Measurements from ENCODE around the gene HIVEP2. TPM values are rescaled to one million over a fixed set of nuclear protein-coding genes. Genes with fewer than 3 reads are reported as not detected.
A peak's percentile ranks its signal among the peaks of the same experiment; 100 is the strongest.

HIVEP2 gene
- total RNA-seq, 1 experiment from 2014 or later = 8.3 TPM

- no peaks in the 10 kb centered on the region for H3K9me3 ChIP-seq (replicated peaks)
- no peaks in the 10 kb centered on the region for H3K36me3 ChIP-seq
- H3K27me3 ChIP-seq (replicated peaks) = no peaks in the 10 kb centered on the region
- no peak overlapping the region for H3K4me3 ChIP-seq
- no peaks in the 10 kb centered on the region for H3K4me1 ChIP-seq (replicated peaks)
- H3K27ac ChIP-seq = no peak overlapping the region
- DNase-seq (ENCODE audit: low read depth in 1 of 2, low spot score in 2 of 2) = no peak
These were observed 8.6 kb upstream of the HIVEP2 start for GRCh38 chr6:142953373-142954273.

DNA sequence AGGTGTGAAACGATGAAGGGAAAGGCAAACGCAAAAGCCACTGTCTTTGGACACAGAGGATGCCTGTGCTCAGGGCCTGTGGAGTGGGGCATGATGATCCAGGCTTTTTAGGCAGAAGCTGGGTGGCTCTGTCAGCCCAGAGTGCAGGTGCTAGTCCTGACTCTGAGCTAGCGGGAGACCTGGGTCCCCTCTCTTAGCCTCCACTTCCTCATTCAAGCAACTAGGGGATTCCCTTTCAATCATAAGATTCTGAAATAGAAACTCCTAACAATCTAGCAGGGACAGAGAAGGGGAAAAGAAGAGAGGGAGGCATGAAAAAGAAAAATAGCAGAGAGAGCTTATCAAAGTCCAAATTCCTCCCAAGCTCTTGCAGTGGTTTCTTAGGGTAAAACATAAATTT is 7.6 kb upstream of the HIVEP2 start:
- Histone ChIP-seq H3K36me3 (no peaks in the 10 kb centered on the region), H3K4me1 (replicated peaks) (no peaks in the 10 kb centered on the region; the same call in 1 of the 2 replicates)
- no peak for DNase-seq (ENCODE audit: low read depth in 1 of 2, low spot score in 2 of 2)

DNA sequence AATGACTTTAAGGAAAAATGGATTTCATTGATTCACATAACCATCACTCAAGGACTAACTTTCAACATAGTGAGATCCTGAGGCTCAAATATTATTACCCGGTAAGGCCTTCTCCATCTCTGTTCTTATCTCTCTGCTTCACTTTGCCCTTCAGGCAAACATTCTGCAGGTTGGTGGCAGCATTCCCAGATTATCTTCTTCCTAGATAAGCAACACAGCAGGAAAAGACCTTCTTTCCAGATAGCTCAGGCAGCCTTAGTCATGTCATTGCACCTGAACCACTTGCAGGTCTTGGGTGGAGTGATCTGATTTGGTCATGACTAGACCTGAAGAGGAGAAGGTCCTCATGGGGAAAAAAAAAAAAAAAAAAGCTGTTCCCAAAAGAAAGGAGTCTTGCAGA is 5.3 kb upstream of the HIVEP2 start:
- Histone ChIP-seq H3K27me3 (replicated peaks) (no peaks in the 10 kb centered on the region), H3K27ac (no peak overlapping the region), H3K4me1 (replicated peaks) (no peaks in the 10 kb centered on the region; the same call in 1 of the 2 replicates), H3K4me3 (no peak overlapping the region), H3K9me3 (replicated peaks) (0 out of 2 replicates have a peak, but pooled peaks cover 3% of the 10 kb centered on the region), H3K36me3 (peaks cover 14% of the 10 kb centered on the region)
- DNase-seq (ENCODE audit: low read depth in 1 of 2, low spot score in 2 of 2) = no peak

More for the DNA sequence above, 7.6 kb upstream of the HIVEP2 start:
- no peaks in the 10 kb centered on the region for H3K27me3 ChIP-seq (replicated peaks)
- H3K9me3 ChIP-seq (replicated peaks) = no peaks in the 10 kb centered on the region
- H3K27ac ChIP-seq = no peak overlapping the region
- no peak overlapping the region for H3K4me3 ChIP-seq

DNA sequence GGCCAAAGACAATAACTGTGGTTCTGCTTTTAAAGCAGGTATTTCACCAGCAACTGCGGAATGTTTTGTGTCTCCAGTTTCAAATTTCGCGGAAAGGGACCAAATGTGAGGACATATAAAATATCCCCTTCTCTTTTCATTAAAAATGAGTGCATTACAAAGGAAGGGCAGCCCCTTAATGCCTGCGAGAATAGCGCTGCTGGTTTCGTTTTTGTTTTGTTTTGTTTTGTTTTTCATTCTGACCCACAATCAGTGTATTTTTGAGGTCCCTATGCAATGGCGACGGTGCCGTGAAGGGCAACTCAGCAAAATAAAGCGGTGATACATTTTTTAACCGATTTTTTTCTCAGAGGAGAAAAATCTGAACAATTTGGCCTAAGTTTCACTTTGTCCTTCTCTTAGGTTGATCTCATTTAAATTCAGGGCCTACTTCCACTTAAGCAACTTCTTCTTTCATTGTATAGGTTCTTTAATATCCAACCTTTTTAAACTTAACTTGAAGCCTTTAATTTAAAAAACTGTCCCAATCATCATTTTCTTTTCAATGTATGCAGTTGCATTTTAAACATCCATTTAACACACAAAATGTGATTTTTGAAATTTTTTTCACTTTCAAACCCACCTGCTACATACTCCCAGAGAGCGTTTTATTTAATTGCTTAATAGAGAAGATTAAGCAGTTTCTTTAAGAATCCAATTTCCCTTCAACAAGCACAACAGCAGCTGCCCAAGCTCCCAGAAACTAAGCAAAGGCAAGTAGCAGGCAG is 2.9 kb upstream of the HIVEP2 start:
- H3K4me1 ChIP-seq (replicated peaks) = peaks cover 12% of the 10 kb centered on the region
- no peak for DNase-seq (ENCODE audit: low read depth in 1 of 2, low spot score in 2 of 2)

DNA sequence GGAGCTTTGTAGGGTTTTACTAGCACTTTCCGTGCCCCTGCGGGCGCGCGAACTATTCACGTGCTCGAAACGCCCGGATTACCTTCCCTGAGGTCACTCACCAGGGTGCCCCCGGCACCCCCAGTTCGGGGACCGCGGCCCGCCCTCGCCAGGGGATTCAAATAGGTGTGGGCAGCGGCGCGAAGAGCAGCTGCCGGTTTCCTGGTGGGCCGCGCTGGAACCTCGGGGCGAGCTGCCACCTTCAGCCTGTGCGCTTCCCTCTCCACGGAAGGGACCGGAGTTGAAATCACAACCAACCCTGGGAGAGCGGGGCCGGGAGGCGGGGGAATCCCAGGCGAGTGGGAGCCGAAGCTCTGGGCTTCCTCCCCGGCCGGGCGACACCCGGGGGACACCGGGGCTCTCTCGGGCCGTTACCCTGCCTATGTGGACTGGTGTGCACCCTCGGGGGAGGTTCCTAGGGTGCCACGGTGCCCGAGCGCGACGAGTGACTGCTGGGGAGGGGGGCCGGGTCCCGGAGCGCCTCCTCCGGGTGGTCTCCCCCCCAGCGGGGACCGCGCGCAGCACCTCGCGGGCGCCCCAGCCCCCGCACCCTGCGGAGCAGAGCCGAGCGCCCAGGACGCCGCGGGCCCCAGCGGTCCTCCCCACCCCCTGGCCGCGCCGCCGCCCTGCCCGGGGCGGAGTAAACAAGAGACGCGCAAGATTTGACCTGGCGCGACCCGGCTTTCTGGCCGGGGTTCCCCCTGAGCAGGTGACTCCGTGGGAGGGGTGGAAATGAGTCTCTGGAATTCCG is 2.1 kb upstream of the HIVEP2 start:
- H3K4me1 ChIP-seq (replicated peaks) = peaks cover 13% of the 10 kb centered on the region
- peaks cover 15% of the 10 kb centered on the region for H3K36me3 ChIP-seq
- peak overlapping the region; percentile 93 for H3K27ac ChIP-seq
- H3K27me3 ChIP-seq (replicated peaks) = no peaks in the 10 kb centered on the region
- peak overlapping the region; percentile 95 for H3K4me3 ChIP-seq
- peak; percentile 62 to 71 for DNase-seq (ENCODE audit: low read depth in 1 of 2, low spot score in 2 of 2)
- 0 out of 2 replicates have a peak, but pooled peaks cover 3% of the 10 kb centered on the region for H3K9me3 ChIP-seq (replicated peaks)

More for the DNA sequence above, 2.9 kb upstream of the HIVEP2 start:
- H3K27me3 ChIP-seq (replicated peaks) = no peaks in the 10 kb centered on the region
- H3K36me3 ChIP-seq = peaks cover 15% of the 10 kb centered on the region
- H3K9me3 ChIP-seq (replicated peaks) = 0 out of 2 replicates have a peak, but pooled peaks cover 3% of the 10 kb centered on the region
- peak overlapping the region; percentile 93 for H3K27ac ChIP-seq
- H3K4me3 ChIP-seq = peak overlapping the region; percentile 95

DNA sequence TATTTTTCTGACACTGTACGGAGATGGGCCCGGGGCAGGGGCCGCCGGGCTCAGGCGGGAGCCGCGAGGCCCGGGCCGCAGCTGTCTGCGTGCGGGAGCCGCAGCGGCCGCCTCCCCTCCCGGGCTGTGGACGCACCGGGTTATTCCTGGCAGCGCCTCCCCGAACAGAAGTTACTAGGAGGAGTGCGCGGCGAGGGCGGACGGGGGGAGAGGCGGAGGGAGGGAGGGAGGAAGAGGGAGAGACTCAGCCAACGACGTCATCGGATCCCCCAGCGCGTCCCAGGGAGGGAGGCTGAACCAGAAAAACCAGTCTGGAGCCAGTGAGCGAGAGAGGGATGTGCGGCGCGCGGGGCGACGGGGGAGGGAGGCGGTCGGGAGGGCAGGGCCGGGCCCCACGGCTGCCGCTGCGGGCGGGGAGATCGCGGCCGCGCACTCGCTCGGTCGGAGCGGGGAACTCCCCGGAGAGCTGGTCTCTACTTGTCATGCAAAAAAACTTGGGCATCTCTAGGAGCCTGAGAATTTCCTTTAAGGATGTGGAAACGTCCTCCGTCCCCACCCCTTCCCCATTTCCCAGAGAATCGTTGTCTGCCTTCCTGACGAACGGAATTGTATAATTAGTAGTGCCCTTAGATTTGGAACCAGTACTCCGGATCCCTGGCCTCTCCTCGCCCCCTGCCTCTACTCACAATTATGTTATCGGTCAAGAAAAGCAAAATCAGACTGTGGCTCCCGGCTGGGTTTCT is 1.4 kb upstream of the HIVEP2 start:
- H3K4me1 ChIP-seq (replicated peaks) = peaks cover 13% of the 10 kb centered on the region
- H3K27me3 ChIP-seq (replicated peaks) = no peaks in the 10 kb centered on the region
- H3K4me3 ChIP-seq = peak overlapping the region; percentile 95
- H3K9me3 ChIP-seq (replicated peaks) = 0 out of 2 replicates have a peak, but pooled peaks cover 3% of the 10 kb centered on the region
- peak overlapping the region; percentile 93 for H3K27ac ChIP-seq
- H3K36me3 ChIP-seq = peaks cover 15% of the 10 kb centered on the region
- DNase-seq (ENCODE audit: low read depth in 1 of 2, low spot score in 2 of 2) = peak; percentile 94 to 98

- Histone ChIP-seq H3K27ac (peak overlapping the region; percentile 93), H3K4me1 (replicated peaks) (peaks cover 20% of the 10 kb centered on the region), H3K9me3 (replicated peaks) (0 out of 2 replicates have a peak, but pooled peaks cover 3% of the 10 kb centered on the region), H3K27me3 (replicated peaks) (no peaks in the 10 kb centered on the region), H3K4me3 (peak overlapping the region; percentile 95), H3K36me3 (peaks cover 15% of the 10 kb centered on the region)
- peak; percentile 68 to 91 for DNase-seq (ENCODE audit: low read depth in 1 of 2, low spot score in 2 of 2)
These were observed 637 bp upstream of the HIVEP2 start for GRCh38 chr6:142945446-142946180.

- Histone ChIP-seq H3K36me3 (peaks cover 15% of the 10 kb centered on the region), H3K4me1 (replicated peaks) (peaks cover 24% of the 10 kb centered on the region), H3K4me3 (peak overlapping the region; percentile 95), H3K27me3 (replicated peaks) (no peaks in the 10 kb centered on the region), H3K27ac (peak overlapping the region; percentile 93), H3K9me3 (replicated peaks) (0 out of 2 replicates have a peak, but pooled peaks cover 3% of the 10 kb centered on the region)
- peak; percentile 83 to 88 for DNase-seq (ENCODE audit: low read depth in 1 of 2, low spot score in 2 of 2)
These were observed 590 bp downstream of the HIVEP2 start for GRCh38 chr6:142944124-142945048.

DNA sequence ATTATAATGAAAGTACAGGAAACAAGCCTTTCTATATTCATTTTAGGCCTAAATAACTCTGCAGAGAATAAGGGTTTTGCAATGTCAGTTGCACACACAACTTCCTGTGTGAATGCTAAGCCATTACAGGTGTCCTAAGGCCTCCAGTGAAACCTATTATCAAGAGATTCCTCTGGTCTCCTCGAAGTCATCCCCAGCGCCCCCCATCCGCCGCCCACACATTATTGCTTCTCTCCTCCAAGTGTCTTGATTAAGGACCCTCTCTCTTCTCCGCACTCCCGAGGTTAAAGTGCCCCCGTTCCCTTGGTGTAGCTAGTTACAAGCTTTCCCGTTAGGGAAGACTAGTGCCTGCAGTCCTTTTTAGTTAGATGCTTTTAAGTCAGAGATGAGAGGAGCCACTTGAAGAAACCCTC is 1.3 kb downstream of the HIVEP2 start:
- H3K9me3 ChIP-seq (replicated peaks) = 0 out of 2 replicates have a peak, but pooled peaks cover 3% of the 10 kb centered on the region
- peak overlapping the region; percentile 95 for H3K4me3 ChIP-seq
- peaks cover 15% of the 10 kb centered on the region for H3K36me3 ChIP-seq
- DNase-seq (ENCODE audit: low read depth in 1 of 2, low spot score in 2 of 2) = peak in 1 of 2 experiments; percentile 47
- peaks cover 24% of the 10 kb centered on the region for H3K4me1 ChIP-seq (replicated peaks)
- no peaks in the 10 kb centered on the region for H3K27me3 ChIP-seq (replicated peaks)
- peak overlapping the region; percentile 93 for H3K27ac ChIP-seq

DNA sequence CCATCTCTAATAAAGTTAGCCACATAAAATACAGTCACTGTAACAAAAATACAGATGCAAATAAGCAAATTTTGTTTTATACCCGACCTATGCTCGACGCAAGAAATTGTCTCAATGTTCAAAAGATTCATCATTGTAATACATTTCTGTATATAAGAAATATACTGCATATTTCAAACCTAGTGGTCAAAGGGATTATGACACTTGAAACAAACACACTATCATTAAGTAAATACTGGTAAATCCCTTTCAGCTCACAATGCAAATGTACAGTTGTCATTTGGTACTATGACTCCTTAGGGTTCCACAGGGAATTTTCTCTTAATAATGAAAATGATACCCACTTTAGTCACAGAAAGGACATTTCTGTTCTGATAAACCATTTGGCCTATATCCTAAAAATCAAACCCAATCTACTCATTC is 2.2 kb downstream of the HIVEP2 start:
- Histone ChIP-seq H3K27me3 (replicated peaks) (no peaks in the 10 kb centered on the region), H3K27ac (no peak overlapping the region), H3K4me3 (no peak overlapping the region), H3K4me1 (replicated peaks) (peaks cover 24% of the 10 kb centered on the region), H3K36me3 (peaks cover 15% of the 10 kb centered on the region), H3K9me3 (replicated peaks) (0 out of 2 replicates have a peak, but pooled peaks cover 3% of the 10 kb centered on the region)
- peak in 1 of 2 experiments; percentile 26 for DNase-seq (ENCODE audit: low read depth in 1 of 2, low spot score in 2 of 2)

DNA sequence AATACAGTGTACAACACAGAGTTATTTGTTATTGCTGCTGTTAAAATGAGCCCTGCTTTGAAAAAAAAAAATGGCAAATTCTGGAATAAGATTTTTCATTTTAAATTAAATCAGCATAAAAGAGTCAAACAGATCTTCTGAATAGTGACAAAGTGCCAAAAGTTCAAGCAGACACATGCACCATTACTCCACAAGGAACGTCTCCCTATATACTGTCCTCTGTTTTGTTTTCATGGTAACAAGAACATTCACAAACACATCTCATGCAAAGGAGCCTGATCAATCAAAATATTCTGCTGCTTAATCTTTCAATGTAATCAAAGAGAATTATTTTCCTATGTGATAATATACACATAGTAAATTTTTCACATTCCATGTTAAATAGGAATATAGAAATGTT is 2.7 kb downstream of the HIVEP2 start:
- 0 out of 2 replicates have a peak, but pooled peaks cover 3% of the 10 kb centered on the region for H3K9me3 ChIP-seq (replicated peaks)
- H3K27me3 ChIP-seq (replicated peaks) = no peaks in the 10 kb centered on the region
- H3K27ac ChIP-seq = no peak overlapping the region
- H3K4me1 ChIP-seq (replicated peaks) = peaks cover 24% of the 10 kb centered on the region
- peaks cover 13% of the 10 kb centered on the region for H3K36me3 ChIP-seq
- no peak for DNase-seq (ENCODE audit: low read depth in 1 of 2, low spot score in 2 of 2)
- no peak overlapping the region for H3K4me3 ChIP-seq
